ENCODE data around the gene DUS2.
"Not testable (repeated sequence)": the region's sequence is repeated elsewhere in the genome, so short reads cannot be mapped to it uniquely, and the experiment has no call there.

DUS2 gene

DNA sequence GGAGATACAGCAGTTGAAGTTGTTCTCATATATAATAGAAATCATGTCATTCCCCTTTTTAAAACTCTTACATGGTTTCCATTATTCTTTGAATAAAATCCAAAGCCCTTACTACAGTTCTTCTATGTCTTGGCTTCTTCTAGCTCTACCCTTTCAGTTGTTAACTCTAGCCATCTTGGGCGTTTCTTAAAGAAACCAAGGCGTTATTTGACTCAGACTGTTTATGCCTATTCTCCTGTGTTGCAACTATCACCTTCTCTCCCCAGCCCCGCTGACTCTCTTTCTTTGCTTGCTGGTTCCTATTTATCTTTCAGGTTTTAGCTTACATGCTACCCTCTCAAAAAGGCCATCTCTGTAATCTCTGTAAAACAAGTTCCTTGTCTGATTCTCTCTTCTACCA is 94.8 kb downstream of the DUS2 start:
- in situ Hi-C loops (cut with MboI; ENCODE audit: low sequenced_read_pairs) = no loop called here

DNA sequence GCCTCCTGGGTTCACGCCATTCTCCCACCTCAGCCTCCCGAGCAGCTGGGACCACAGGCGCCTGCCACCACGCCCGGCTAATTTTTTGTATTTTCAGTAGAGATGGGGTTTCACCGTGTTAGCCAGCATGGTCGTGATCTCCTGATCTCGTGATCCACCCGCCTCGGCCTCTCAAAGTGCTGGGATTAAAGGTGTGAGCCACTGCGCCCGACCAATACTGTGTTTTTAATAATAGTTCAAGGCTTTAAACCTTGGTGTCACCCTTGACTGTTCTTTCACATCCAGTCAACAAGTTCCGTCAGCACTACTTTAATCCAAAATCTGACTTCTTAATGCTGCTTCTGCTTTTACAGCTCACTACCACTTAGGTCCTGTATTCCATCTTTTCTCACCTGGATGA is 95.9 kb downstream of the DUS2 start:
- in situ Hi-C loops (cut with MboI; ENCODE audit: low sequenced_read_pairs) = not testable (repeated sequence)

DNA sequence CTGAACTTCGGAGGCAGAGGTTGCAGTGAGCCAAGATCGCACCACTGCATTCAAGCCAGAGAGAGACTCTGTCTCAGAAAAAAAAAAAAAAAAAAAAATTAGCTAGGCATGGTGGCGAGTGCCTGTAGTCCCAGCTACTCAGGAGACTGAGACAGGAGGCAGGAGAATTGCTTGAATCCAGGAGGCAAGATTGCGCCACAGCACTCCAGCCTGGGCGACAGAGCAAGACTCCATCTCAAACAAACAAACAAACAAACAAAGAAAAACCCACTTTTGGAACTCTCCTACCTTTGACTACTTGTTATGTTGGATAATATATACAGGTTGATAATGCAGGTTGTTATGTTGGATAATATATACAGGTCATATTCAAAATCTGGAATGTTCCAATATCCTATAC is 97.4 kb downstream of the DUS2 start:
- in situ Hi-C loops (cut with MboI; ENCODE audit: low sequenced_read_pairs) = not testable (repeated sequence)

DNA sequence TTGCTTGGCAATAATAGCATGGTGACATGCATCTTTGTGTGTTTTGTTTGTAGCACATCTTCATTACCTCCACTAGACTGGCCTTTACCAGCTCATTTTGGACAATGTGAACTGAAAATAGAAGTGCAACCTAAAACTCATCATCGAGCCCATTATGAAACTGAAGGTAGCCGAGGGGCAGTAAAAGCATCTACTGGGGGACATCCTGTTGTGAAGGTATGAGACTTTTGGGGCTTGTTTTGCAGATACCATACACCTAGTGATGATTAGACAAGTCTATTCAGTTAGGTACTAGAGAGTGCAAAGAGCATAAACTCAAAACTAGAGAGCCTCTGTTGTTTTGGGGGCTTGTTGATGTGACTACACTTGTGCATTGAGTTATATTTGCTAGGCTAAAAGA is 103.3 kb downstream of the DUS2 start:
- in situ Hi-C loops (cut with MboI; ENCODE audit: low sequenced_read_pairs) = no loop called here

DNA sequence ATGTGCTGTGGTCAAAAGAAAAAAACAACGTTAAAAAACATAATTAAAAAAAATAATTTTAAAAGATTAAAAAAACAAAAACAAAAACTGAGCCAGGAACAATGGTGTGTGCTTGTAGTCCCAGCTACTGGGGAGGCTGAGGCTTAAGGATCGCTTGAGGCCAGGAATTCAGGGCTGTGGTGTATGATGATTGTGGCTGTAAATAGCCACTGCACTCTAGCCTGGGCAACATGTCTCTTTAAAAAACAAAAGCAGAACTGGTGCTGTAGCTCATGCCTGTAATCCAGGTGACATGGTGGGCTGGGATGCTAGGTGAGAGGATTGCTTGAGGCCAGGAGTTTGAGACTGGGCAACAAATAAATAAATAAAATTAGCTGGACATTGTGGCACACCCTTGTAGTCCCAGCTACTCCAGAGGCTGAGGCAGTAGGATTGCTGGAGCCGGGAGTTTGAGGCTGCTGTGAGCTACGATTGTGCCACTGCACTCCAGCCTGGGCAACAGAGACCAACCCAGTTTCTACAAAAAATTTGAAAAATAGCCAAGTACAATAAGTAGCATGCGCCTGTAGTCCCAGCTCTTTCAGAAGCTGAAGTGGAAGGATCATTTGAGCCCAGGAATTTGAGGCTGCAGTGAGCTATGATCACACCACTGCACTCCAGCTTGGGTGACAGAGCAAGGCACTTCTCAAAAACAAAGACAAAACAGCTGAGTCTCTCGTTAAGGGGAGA is 105.7 kb downstream of the DUS2 start:
- in situ Hi-C loops (cut with MboI; ENCODE audit: low sequenced_read_pairs) = no loop called here
